ENCODE results near the gene SFI1. TPM values are rescaled to one million over a fixed set of nuclear protein-coding genes. Genes with fewer than 3 reads are reported as not detected.
"Not testable (repeated sequence)": the region's sequence is repeated elsewhere in the genome, so short reads cannot be mapped to it uniquely, and the experiment has no call there.

Gene SFI1
- total RNA-seq, 4 donors from 2014 or later = 10.2 to 44.1 (median 33.3) TPM

- no peak overlapping the region for H3K4me3 ChIP-seq
- DNase-seq = no peak
- H3K9me3 ChIP-seq = no peaks in the 10 kb centered on the region
- H3K36me3 ChIP-seq = no peaks in the 10 kb centered on the region
- intact Hi-C loops (cut with DNase I; ENCODE audit: low total_unique reads) = no loop called here
- H3K4me1 ChIP-seq = no peaks in the 10 kb centered on the region
- H3K27me3 ChIP-seq = no peaks in the 10 kb centered on the region
- TF ChIP-seq CTCF (IDR thresholded peaks at IDR 0.05) (no peak), POLR2A (IDR thresholded peaks at IDR 0.05) (no peak)
- H3K27ac ChIP-seq = no peak overlapping the region
These were observed 90.0 kb downstream of the SFI1 start for GRCh38 chr22:31586137-31586920.

GRCh38 chr22:31588970-31589675, 92.8 kb downstream of the SFI1 start:
- no peak for TF ChIP-seq POLR2A (IDR thresholded peaks at IDR 0.05)
- no peak for TF ChIP-seq CTCF (IDR thresholded peaks at IDR 0.05)
- Histone ChIP-seq H3K4me1 (no peaks in the 10 kb centered on the region), H3K4me3 (no peak overlapping the region), H3K9me3 (no peaks in the 10 kb centered on the region), H3K27me3 (no peaks in the 10 kb centered on the region), H3K36me3 (no peaks in the 10 kb centered on the region), H3K27ac (no peak overlapping the region)
- DNase-seq = no peak
- intact Hi-C loops (cut with DNase I; ENCODE audit: low total_unique reads) = no loop called here

DNA sequence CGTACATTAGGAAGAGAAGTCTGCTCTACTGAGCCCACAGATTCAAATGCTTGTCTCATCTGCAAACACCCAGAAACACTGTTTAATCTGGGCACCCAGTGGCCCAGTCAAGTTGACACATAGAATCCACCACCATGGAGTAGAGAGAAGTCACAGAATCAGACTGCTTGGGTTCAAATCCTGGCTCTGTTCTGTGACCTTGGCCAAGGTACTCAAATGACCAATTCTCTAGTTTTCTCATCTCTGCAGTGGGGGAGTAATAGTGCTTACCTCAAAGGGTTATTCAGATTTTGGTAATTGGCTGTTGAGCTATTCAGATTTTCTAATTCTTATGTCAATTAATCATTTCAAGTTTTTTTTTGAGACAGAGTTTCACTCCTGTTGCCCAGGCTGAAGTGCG, 93.8 kb downstream of the SFI1 start:
- H3K36me3 ChIP-seq; intact Hi-C loops (cut with DNase I; ENCODE audit: low total_unique reads): not testable (repeated sequence)

GRCh38 chr22:31595271-31595670, 98.9 kb downstream of the SFI1 start:
- DNase-seq = no peak
- intact Hi-C loops (cut with DNase I; ENCODE audit: low total_unique reads) = no loop called here

More for the DNA sequence above, 93.8 kb downstream of the SFI1 start:
- H3K27me3 ChIP-seq, H3K4me3 ChIP-seq, H3K27ac ChIP-seq, H3K4me1 ChIP-seq, H3K9me3 ChIP-seq, DNase-seq: not testable (repeated sequence)

GRCh38 chr22:31602259-31602952, 106.1 kb downstream of the SFI1 start:
- Histone ChIP-seq H3K4me3 (no peak overlapping the region), H3K27ac (peak overlapping the region; percentile 65 to 74), H3K9me3 (no peaks in the 10 kb centered on the region), H3K27me3 (no peaks in the 10 kb centered on the region), H3K4me1 (peaks cover 0 to 13% of the 10 kb centered on the region in 2 donors), H3K36me3 (no peaks in the 10 kb centered on the region)
- TF ChIP-seq CTCF (IDR thresholded peaks at IDR 0.05) (no peak), POLR2A (IDR thresholded peaks at IDR 0.05) (no peak)
- intact Hi-C loops (cut with DNase I; ENCODE audit: low total_unique reads) = no loop called here
- DNase-seq = peak; percentile 69 to 72

More at GRCh38 chr22:31595271-31595670, 98.9 kb downstream of the SFI1 start:
- H3K36me3 ChIP-seq = no peaks in the 10 kb centered on the region
- H3K27ac ChIP-seq = no peak overlapping the region
- H3K27me3 ChIP-seq = no peaks in the 10 kb centered on the region
- H3K4me3 ChIP-seq = no peak overlapping the region
- H3K4me1 ChIP-seq = no peaks in the 10 kb centered on the region
- TF ChIP-seq POLR2A (IDR thresholded peaks at IDR 0.05) (no peak), CTCF (IDR thresholded peaks at IDR 0.05) (no peak)
- no peaks in the 10 kb centered on the region for H3K9me3 ChIP-seq
